Tibial nerve (tissue), 3 donors: Measurements from ENCODE around the gene MAST2.

Experiments
- POLR2A ChIP-seq, 2 donors: fragments of 450-650 bp; IDR thresholded peaks; one replicate each; pipeline ENCODE4 v1.6.1; 2017; ENCODE audit warnings: antibody characterized with exemption in 2 of 2, mild to moderate bottlenecking in 2 of 2, moderate library complexity in 2 of 2
- TF ChIP-seq, protein P1 (sequence below), 5 experiments: fragments of 200-600 bp in 3 of 5; fragments of 450-650 bp in 2 of 5; sonication (generic) in 3 of 5; IDR thresholded peaks; one replicate each; pipeline ENCODE4 v1.5.1; 2016 to 2019; ENCODE audit warnings: antibody characterized with exemption in 5 of 5, mild to moderate bottlenecking in 3 of 5, moderate library complexity in 2 of 5

DNA sequence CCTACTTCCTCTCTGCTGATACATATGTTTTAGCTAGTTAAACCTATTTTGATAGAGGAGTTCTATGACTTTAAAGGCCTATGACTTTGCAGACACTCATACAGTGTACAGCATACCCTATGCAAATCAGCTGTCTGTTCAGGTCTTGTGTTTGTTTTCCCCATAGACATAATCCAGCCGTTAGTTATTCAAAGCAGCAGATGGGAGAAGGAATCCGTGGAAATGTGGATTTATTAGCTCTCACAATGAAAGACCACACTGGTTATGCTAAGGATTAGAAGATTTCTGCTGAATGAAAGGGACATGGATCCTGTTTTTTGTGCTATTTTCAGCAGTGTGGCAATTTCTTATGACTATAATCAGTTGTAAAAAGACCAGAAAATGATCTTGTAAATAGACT lies 59.8 kb downstream of the MAST2 start:
- TF ChIP-seq, protein P1, sequence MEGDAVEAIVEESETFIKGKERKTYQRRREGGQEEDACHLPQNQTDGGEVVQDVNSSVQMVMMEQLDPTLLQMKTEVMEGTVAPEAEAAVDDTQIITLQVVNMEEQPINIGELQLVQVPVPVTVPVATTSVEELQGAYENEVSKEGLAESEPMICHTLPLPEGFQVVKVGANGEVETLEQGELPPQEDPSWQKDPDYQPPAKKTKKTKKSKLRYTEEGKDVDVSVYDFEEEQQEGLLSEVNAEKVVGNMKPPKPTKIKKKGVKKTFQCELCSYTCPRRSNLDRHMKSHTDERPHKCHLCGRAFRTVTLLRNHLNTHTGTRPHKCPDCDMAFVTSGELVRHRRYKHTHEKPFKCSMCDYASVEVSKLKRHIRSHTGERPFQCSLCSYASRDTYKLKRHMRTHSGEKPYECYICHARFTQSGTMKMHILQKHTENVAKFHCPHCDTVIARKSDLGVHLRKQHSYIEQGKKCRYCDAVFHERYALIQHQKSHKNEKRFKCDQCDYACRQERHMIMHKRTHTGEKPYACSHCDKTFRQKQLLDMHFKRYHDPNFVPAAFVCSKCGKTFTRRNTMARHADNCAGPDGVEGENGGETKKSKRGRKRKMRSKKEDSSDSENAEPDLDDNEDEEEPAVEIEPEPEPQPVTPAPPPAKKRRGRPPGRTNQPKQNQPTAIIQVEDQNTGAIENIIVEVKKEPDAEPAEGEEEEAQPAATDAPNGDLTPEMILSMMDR (IDR thresholded peaks at IDR 0.05): no peak
- TF ChIP-seq POLR2A (IDR thresholded peaks at IDR 0.05): no peak
